ENCODE data around the gene MLST8. TPM values are rescaled to one million over a fixed set of nuclear protein-coding genes. Genes with fewer than 3 reads are reported as not detected.

Gene MLST8
- total RNA-seq, 1 experiment from 2014 or later: 58.7 TPM

DNA sequence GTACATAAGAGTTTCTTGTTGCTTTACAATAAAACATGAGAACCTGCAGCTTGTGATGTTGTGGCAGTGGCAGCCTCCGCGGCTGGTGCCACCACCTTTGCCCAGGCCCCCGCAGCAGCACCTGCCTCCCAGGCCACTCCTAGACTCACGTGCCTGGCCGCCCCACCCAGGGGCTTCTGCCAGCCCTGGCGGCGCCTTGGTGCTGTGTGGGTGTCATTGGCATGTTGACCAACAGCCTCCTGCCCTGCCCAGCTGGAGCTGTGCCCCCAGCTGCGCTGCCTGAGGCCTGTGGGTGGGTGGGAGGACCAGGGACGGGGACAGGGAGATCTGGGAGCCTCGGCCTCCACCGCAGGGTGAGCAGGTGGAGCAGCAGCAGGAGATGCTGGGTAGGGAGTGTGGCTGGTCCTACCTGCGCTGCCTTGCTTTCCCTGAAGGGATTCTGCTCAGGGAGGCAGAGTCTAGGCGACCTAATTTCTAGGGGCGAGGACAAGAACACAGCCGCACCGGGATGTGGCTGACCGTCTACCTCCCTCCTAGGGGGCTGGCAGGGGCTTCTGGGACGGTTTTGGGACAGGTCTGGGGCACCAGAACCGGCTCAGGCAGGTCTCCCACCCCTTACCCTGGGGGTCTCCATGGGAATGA is 30.6 kb downstream of the MLST8 start:
- H3K79me2 ChIP-seq (ENCODE audit: insufficient read depth, low read length): no peaks in the 10 kb centered on the region
- BruUV-seq (replicated peaks): no TSS peak
- RAD21 ChIA-PET (ENCODE audit: low non-redundant PET in 1 of 2, low total read pairs in 2 of 2, uncharacterized antibody in 2 of 2, unreplicated experiment in 2 of 2): no interaction called here
- no peaks in the 10 kb centered on the region for H4K20me1 ChIP-seq (ENCODE audit: insufficient read depth)
- H3K27me3 ChIP-seq (ENCODE audit: insufficient read depth, low read length): no peaks in the 10 kb centered on the region
- H3K4me3 ChIP-seq (replicated peaks in 1 of 2; ENCODE audit: low read depth in 1 of 2, low read length in 2 of 2): no peak overlapping the region
- CTCF ChIA-PET: no interaction called here
- H3K27ac ChIP-seq (ENCODE audit: low read depth, low read length): no peak overlapping the region; the same call in 1 of the 2 replicates
- POLR2A ChIA-PET: interaction anchor here (1.2 kb wide), 1 partner anchor 16 kb away, joined by 3 read pairs; the partner anchor contains the start of gene ECI1
- H3K9me2 ChIP-seq (ENCODE audit: insufficient read depth): no peaks in the 10 kb centered on the region
- ATAC-seq (peak; percentile 10; the same call in 1 of the 2 replicates), DNase-seq (ENCODE audit: low read depth, low spot score) (no peak)
- no peak overlapping the region for H2AFZ ChIP-seq (ENCODE audit: low read depth, low read length, poor library complexity, severe bottlenecking)
- intact Hi-C loops (cut with micrococcal nuclease): no loop called here
- H3K9me3 ChIP-seq (ENCODE audit: control insufficient read depth in 1 of 2, insufficient read depth in 1 of 2, low read depth in 1 of 2, low read length in 2 of 2): no peaks in the 10 kb centered on the region
- TF ChIP-seq JUND (IDR thresholded peaks at IDR 0.05) (no peak), SRF (IDR thresholded peaks at IDR 0.05; ENCODE audit: low read depth) (no peak), EZH2phosphoT487 (IDR thresholded peaks at IDR 0.05; ENCODE audit: borderline replicate concordance) (no peak), SP1 (IDR thresholded peaks at IDR 0.05; ENCODE audit: low read depth) (no peak), TCF7L2 (IDR thresholded peaks at IDR 0.05; ENCODE audit: borderline replicate concordance, extremely low read depth, insufficient read depth, insufficient read length) (no peak), FOSL1 (IDR thresholded peaks at IDR 0.05; ENCODE audit: low read depth) (no peak), EZH2 (IDR thresholded peaks at IDR 0.05) (no peak), RAD21 (IDR thresholded peaks at IDR 0.05; ENCODE audit: low read depth) (no peak), SIN3A (IDR thresholded peaks at IDR 0.05; ENCODE audit: low read depth) (no peak), YY1 (IDR thresholded peaks at IDR 0.05; ENCODE audit: extremely low read depth, insufficient replicate concordance, low read depth, low read length) (no peak), CEBPB (IDR thresholded peaks at IDR 0.05; ENCODE audit: low read depth) (no peak), POLR2A (IDR thresholded peaks at IDR 0.05; ENCODE audit: borderline replicate concordance, extremely low read depth, insufficient read depth, insufficient read length) (no peak), ZNF274 (IDR thresholded peaks at IDR 0.05; ENCODE audit: low read depth, low read length) (no peak), EGR1 (IDR thresholded peaks at IDR 0.05; ENCODE audit: low read depth) (no peak), ELF1 (IDR thresholded peaks at IDR 0.05; ENCODE audit: borderline replicate concordance, low read depth) (no peak), ZFX (IDR thresholded peaks at IDR 0.05) (no peak)
- TF ChIP-seq, protein P1, sequence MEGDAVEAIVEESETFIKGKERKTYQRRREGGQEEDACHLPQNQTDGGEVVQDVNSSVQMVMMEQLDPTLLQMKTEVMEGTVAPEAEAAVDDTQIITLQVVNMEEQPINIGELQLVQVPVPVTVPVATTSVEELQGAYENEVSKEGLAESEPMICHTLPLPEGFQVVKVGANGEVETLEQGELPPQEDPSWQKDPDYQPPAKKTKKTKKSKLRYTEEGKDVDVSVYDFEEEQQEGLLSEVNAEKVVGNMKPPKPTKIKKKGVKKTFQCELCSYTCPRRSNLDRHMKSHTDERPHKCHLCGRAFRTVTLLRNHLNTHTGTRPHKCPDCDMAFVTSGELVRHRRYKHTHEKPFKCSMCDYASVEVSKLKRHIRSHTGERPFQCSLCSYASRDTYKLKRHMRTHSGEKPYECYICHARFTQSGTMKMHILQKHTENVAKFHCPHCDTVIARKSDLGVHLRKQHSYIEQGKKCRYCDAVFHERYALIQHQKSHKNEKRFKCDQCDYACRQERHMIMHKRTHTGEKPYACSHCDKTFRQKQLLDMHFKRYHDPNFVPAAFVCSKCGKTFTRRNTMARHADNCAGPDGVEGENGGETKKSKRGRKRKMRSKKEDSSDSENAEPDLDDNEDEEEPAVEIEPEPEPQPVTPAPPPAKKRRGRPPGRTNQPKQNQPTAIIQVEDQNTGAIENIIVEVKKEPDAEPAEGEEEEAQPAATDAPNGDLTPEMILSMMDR (IDR thresholded peaks at IDR 0.05 in 2 of 3, conservative IDR thresholded peaks at IDR 0.05 in 1 of 3; ENCODE audit: borderline replicate concordance in 1 of 3, insufficient read depth in 1 of 3, low read depth in 2 of 3, low read length in 2 of 3): no peak
- TF ChIP-seq, protein P2, sequence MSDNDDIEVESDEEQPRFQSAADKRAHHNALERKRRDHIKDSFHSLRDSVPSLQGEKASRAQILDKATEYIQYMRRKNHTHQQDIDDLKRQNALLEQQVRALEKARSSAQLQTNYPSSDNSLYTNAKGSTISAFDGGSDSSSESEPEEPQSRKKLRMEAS (IDR thresholded peaks at IDR 0.05): no peak
- TF ChIP-seq, protein P3, sequence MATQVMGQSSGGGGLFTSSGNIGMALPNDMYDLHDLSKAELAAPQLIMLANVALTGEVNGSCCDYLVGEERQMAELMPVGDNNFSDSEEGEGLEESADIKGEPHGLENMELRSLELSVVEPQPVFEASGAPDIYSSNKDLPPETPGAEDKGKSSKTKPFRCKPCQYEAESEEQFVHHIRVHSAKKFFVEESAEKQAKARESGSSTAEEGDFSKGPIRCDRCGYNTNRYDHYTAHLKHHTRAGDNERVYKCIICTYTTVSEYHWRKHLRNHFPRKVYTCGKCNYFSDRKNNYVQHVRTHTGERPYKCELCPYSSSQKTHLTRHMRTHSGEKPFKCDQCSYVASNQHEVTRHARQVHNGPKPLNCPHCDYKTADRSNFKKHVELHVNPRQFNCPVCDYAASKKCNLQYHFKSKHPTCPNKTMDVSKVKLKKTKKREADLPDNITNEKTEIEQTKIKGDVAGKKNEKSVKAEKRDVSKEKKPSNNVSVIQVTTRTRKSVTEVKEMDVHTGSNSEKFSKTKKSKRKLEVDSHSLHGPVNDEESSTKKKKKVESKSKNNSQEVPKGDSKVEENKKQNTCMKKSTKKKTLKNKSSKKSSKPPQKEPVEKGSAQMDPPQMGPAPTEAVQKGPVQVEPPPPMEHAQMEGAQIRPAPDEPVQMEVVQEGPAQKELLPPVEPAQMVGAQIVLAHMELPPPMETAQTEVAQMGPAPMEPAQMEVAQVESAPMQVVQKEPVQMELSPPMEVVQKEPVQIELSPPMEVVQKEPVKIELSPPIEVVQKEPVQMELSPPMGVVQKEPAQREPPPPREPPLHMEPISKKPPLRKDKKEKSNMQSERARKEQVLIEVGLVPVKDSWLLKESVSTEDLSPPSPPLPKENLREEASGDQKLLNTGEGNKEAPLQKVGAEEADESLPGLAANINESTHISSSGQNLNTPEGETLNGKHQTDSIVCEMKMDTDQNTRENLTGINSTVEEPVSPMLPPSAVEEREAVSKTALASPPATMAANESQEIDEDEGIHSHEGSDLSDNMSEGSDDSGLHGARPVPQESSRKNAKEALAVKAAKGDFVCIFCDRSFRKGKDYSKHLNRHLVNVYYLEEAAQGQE (IDR thresholded peaks at IDR 0.05; ENCODE audit: low read depth): no peak
- H3K36me3 ChIP-seq (ENCODE audit: control insufficient read depth in 1 of 2, insufficient read depth in 2 of 2, low read length in 2 of 2): peaks cover 3% of the 10 kb centered on the region in 2 experiments; a peak in 1 of 4 replicates
- H3K4me2 ChIP-seq (ENCODE audit: low read length): no peak overlapping the region
- peaks cover 0 to 14% of the 10 kb centered on the region in 2 experiments; a peak in 3 of 4 replicates for H3K4me1 ChIP-seq (ENCODE audit: control insufficient read depth in 1 of 2, insufficient read depth in 2 of 2, low read length in 2 of 2)
- H3K9ac ChIP-seq (ENCODE audit: low read length): no peak overlapping the region
